OCI-LY7 (cell line): ENCODE data around the gene GNGT1. TPM values are rescaled to one million over a fixed set of nuclear protein-coding genes. Genes with fewer than 3 reads are reported as not detected.
A peak's percentile ranks its signal among the peaks of the same experiment; 100 is the strongest.

ENCODE experiments used
- BruUV-seq: library from RNA; stranded (reverse); fragments of 400-500 nt; replicated peaks from 2 replicates; lab custom pipeline; 2021; lab: Mats Ljungman, UMichigan
- CTCF ChIA-PET: fragments of 300-600 bp; sonication (Branson Sonifier 250); formaldehyde crosslinking; loops from one replicate; lab custom pipeline; 2022; ENCODE audit warnings: antibody characterized with exemption; ENCODE audit not compliant: unreplicated experiment; lab: Charles Lee
- POLR2A ChIA-PET: fragments of 300-600 bp; sonication (Branson Sonifier 250); formaldehyde crosslinking; loops from one replicate; lab custom pipeline; 2022; ENCODE audit warnings: antibody characterized with exemption; lab: Charles Lee
- DNase-seq: peaks from one replicate; pipeline ENCODE4 v3.0.0-alpha.2; 2015; ENCODE audit warnings: low spot score
- H2AFZ ChIP-seq: fragments of 200-600 bp; sonication (generic), shearing (Covaris generic); 2 replicates; pipeline ENCODE4 v1.6.1; 2014; ENCODE audit warnings: mild to moderate bottlenecking, antibody characterized with exemption, low read length, moderate library complexity
- H3K27ac ChIP-seq: fragments of 200-600 bp; sonication (generic); 2 replicates; pipeline ENCODE4 v1.5.1; 2014; ENCODE audit warnings: mixed run types, low read depth, mild to moderate bottlenecking, moderate library complexity, low read length, inconsistent platforms; ENCODE audit not compliant: poor library complexity, severe bottlenecking
- H3K36me3 ChIP-seq: fragments of 200-600 bp; sonication (generic); 2 replicates; pipeline ENCODE4 v1.6.1; 2014; ENCODE audit warnings: mild to moderate bottlenecking, antibody characterized with exemption, low read length, moderate library complexity, mixed read lengths; ENCODE audit not compliant: insufficient read depth
- H3K4me1 ChIP-seq: fragments of 200-600 bp; sonication (generic); 2 replicates; pipeline ENCODE4 v1.5.1; 2014; ENCODE audit warnings: mild to moderate bottlenecking, low read length; ENCODE audit not compliant: insufficient read depth, poor library complexity, severe bottlenecking
- H3K4me2 ChIP-seq: fragments of 200-600 bp; sonication (generic); 2 replicates; pipeline ENCODE4 v1.6.1; 2014; ENCODE audit warnings: mild to moderate bottlenecking, low read length
- H3K4me3 ChIP-seq: fragments of 200-600 bp; sonication (generic); 2 replicates; pipeline ENCODE4 v1.5.1; 2014; ENCODE audit warnings: mild to moderate bottlenecking, low read depth, low read length; ENCODE audit not compliant: poor library complexity, severe bottlenecking
- H3K79me2 ChIP-seq: fragments of 200-600 bp; sonication (generic); 2 replicates; pipeline ENCODE4 v1.6.1; 2016; ENCODE audit warnings: low read depth, mild to moderate bottlenecking, low read length, moderate library complexity, mixed read lengths; ENCODE audit not compliant: insufficient read depth
- H3K9me2 ChIP-seq: fragments of 200-600 bp; sonication (generic); 2 replicates; pipeline ENCODE4 v1.6.1; 2016; ENCODE audit warnings: mild to moderate bottlenecking, low read length, mixed read lengths; ENCODE audit not compliant: insufficient read depth
- H3K9me3 ChIP-seq: fragments of 200-600 bp; sonication (generic); 2 replicates; pipeline ENCODE4 v1.6.1; 2014; ENCODE audit warnings: mild to moderate bottlenecking, mixed run types, low read length, mixed read lengths
- H4K20me1 ChIP-seq: fragments of 200-600 bp; sonication (generic); 2 replicates; pipeline ENCODE4 v1.6.1; 2014; ENCODE audit warnings: mild to moderate bottlenecking, antibody characterized with exemption, low read length, moderate library complexity, mixed read lengths; ENCODE audit not compliant: insufficient read depth
- EZH2phosphoT487 ChIP-seq: fragments of 200-600 bp; sonication (generic); IDR thresholded peaks from 2 replicates; pipeline ENCODE4 v1.6.1; 2018; ENCODE audit warnings: low read depth, borderline replicate concordance, mild to moderate bottlenecking, mixed run types, antibody characterized with exemption, low read length, moderate library complexity, mixed read lengths
- intact Hi-C: fragments of 100-400 bp; cut with micrococcal nuclease; formaldehyde crosslinking; loops from one replicate; pipeline ENCODE4 v1.10.0; 2022; ENCODE audit not compliant: unreplicated experiment
- total RNA-seq, 2 experiments: library from RNA; depleted of rRNA in 1 of 2; stranded (reverse); fragments of >200 nt in 1 of 2; shearing (Covaris generic) in 1 of 2; gene quantifications; 2 replicates each; pipeline ENCODE4 v1.2.3, GENCODE V29; 2014 to 2022
- TF ChIP-seq, protein P1 (sequence below): fragments of 200-600 bp; sonication (generic); conservative IDR thresholded peaks from 2 replicates; pipeline ENCODE4 v1.5.1; 2014; ENCODE audit warnings: mild to moderate bottlenecking, antibody characterized with exemption, low read length, moderate library complexity, mixed read lengths

GNGT1 gene
- total RNA-seq, 2 experiments from 2014 or later: not detected

- peaks cover 26% of the 10 kb centered on the region for H3K4me1 ChIP-seq
- H3K4me2 ChIP-seq: no peak overlapping the region
- CTCF ChIA-PET: no interaction called here
- intact Hi-C loops: no loop called here
- H3K79me2 ChIP-seq: no peaks in the 10 kb centered on the region
- no TSS peak for BruUV-seq
- DNase-seq: no peak
- TF ChIP-seq EZH2phosphoT487: no peak
- TF ChIP-seq, protein P1, sequence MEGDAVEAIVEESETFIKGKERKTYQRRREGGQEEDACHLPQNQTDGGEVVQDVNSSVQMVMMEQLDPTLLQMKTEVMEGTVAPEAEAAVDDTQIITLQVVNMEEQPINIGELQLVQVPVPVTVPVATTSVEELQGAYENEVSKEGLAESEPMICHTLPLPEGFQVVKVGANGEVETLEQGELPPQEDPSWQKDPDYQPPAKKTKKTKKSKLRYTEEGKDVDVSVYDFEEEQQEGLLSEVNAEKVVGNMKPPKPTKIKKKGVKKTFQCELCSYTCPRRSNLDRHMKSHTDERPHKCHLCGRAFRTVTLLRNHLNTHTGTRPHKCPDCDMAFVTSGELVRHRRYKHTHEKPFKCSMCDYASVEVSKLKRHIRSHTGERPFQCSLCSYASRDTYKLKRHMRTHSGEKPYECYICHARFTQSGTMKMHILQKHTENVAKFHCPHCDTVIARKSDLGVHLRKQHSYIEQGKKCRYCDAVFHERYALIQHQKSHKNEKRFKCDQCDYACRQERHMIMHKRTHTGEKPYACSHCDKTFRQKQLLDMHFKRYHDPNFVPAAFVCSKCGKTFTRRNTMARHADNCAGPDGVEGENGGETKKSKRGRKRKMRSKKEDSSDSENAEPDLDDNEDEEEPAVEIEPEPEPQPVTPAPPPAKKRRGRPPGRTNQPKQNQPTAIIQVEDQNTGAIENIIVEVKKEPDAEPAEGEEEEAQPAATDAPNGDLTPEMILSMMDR: no peak
- no peaks in the 10 kb centered on the region for H4K20me1 ChIP-seq
- POLR2A ChIA-PET: interaction anchor here (0.7 to 1.4 kb wide), 6 partner anchors 11 to 257 kb away, joined by 3 to 5 read pairs (median 3); no protein-coding TSS in a partner anchor
- H3K36me3 ChIP-seq: no peaks in the 10 kb centered on the region
- peak overlapping the region; percentile 2; the same call in 1 of the 2 replicates for H2AFZ ChIP-seq
- H3K9me2 ChIP-seq: no peaks in the 10 kb centered on the region
- H3K27ac ChIP-seq: no peak overlapping the region
- no peak overlapping the region for H3K4me3 ChIP-seq
- no peaks in the 10 kb centered on the region for H3K9me3 ChIP-seq
These were observed 14.3 kb downstream of the GNGT1 start for GRCh38 chr7:93920496-93921182.

DNA sequence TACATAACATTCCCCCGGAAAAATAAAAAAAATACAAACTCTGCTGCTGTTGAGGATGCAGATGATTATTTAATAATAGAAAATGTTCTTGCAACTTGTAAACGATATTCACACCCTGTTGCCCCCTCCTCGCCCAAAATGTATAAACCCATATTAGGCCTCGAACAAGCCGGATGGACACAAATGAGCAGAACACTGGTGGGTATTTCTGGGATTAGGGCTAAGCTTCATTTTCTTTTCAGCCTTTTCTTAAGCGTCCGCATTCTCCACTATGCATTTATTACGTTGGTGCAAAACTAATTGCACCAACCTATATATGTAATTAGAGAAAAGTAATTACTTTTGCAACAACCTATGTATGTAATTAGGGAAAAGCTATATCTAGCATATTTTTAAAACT is 14.8 kb downstream of the GNGT1 start:
- Histone ChIP-seq H3K4me1 (peaks cover 21% of the 10 kb centered on the region), H3K9me3 (no peaks in the 10 kb centered on the region), H4K20me1 (no peaks in the 10 kb centered on the region), H3K9me2 (no peaks in the 10 kb centered on the region), H2AFZ (peak overlapping the region; percentile 72), H3K4me2 (peak overlapping the region; percentile 68), H3K36me3 (no peaks in the 10 kb centered on the region), H3K4me3 (peak overlapping the region; percentile 68), H3K79me2 (no peaks in the 10 kb centered on the region), H3K27ac (no peak overlapping the region)
- ChIA-PET POLR2A (interaction anchor here (0.7 to 1.5 kb wide), 10 partner anchors 10 to 257 kb away, joined by 3 to 7 read pairs (median 3); no protein-coding TSS in a partner anchor), CTCF (interaction anchor here (1.5 kb wide), 1 partner anchor 166 kb away, joined by 10 read pairs; no protein-coding TSS in a partner anchor)
- no TSS peak for BruUV-seq
- intact Hi-C loops: no loop called here
- no peak for DNase-seq
- TF ChIP-seq, protein P1: no peak
- no peak for TF ChIP-seq EZH2phosphoT487
